Transverse colon (tissue), 4 donors: ENCODE results near the gene NQO1. TPM values are rescaled to one million over a fixed set of nuclear protein-coding genes. Genes with fewer than 3 reads are reported as not detected.

ENCODE experiments used
- DNase-seq: peaks from one replicate; pipeline ENCODE4 v3.0.0-alpha.2; 2019
- H3K27ac ChIP-seq, 4 donors: fragments of 200-600 bp; sonication (generic); 2 replicates each; pipeline ENCODE4 v1.5.1; 2016 to 2018; ENCODE audit warnings: inconsistent platforms in 4 of 4
- H3K27me3 ChIP-seq: fragments of 200-600 bp; sonication (generic); 2 replicates; pipeline ENCODE4 v1.5.1; 2017; ENCODE audit warnings: inconsistent platforms
- H3K36me3 ChIP-seq, 4 donors: fragments of 200-600 bp; sonication (generic); 2 replicates each; pipeline ENCODE4 v1.5.1; 2017 to 2019; ENCODE audit warnings: inconsistent platforms in 4 of 4
- H3K4me1 ChIP-seq, 4 donors: fragments of 200-600 bp; sonication (generic); 2 replicates each; pipeline ENCODE4 v1.5.1; 2017 to 2020; ENCODE audit warnings: inconsistent platforms in 4 of 4
- H3K4me3 ChIP-seq, 4 donors: fragments of 200-600 bp; sonication (generic); 1 replicate in 1 of 4; 2 replicates in 3 of 4; pipeline versions ENCODE4 v1.5.1 to v1.6.1; 2017 to 2019; ENCODE audit warnings: inconsistent platforms in 4 of 4
- H3K9me3 ChIP-seq, 2 donors: fragments of 200-600 bp; sonication (generic); 2 replicates each; pipeline ENCODE4 v1.5.1; 2017 to 2019; ENCODE audit warnings: inconsistent platforms in 2 of 2
- EP300 ChIP-seq: sonication (generic); formaldehyde crosslinking; IDR thresholded peaks from one replicate; pipeline ENCODE4 v1.6.1; 2017; ENCODE audit warnings: antibody characterized with exemption, low read depth
- POLR2A ChIP-seq: fragments of 450-650 bp; IDR thresholded peaks from one replicate; pipeline ENCODE4 v1.6.1; 2016; ENCODE audit warnings: antibody characterized with exemption, mild to moderate bottlenecking, moderate library complexity
- POLR2AphosphoS5 ChIP-seq, 3 donors: sonication (generic); formaldehyde crosslinking; IDR thresholded peaks; one replicate each; pipeline ENCODE4 v1.6.1; 2016; ENCODE audit warnings: antibody characterized with exemption in 3 of 3
- WGBS, 2 donors: methylation state at CpG; one replicate each; pipeline ENCODE4 v1.1.5; 2018; ENCODE audit warnings: low coverage in 1 of 2; 5-methylcytosine and 5-hydroxymethylcytosine counted together
- in situ Hi-C, 4 donors: fragments of 200-750 bp; cut with MboI; loops; one replicate each; pipeline versions ENCODE4 v1.15.0 to v1.15.1; 2017; ENCODE audit warnings: low sequenced_read_pairs in 3 of 4, low pct_ligation_motif_present in 1 of 4, low pct_unique_long_range_greater_than_20kb in 1 of 4
- intact Hi-C: fragments of 100-400 bp; cut with DNase I; formaldehyde crosslinking; loops from one replicate; pipeline ENCODE4 v1.15.1; 2023; ENCODE audit warnings: low total_unique reads
- total RNA-seq, 4 donors: library from RNA; depleted of rRNA; stranded (reverse); fragments of >200 nt; gene quantifications; one replicate each; pipeline ENCODE4 v1.1.0, GENCODE V29; 2016
- TF ChIP-seq, protein P1 (sequence below), 5 experiments: fragments of 200-600 bp in 3 of 5; fragments of 450-650 bp in 2 of 5; sonication (generic) in 3 of 5; IDR thresholded peaks; 1 replicate in 2 of 5; 2 replicates in 3 of 5; pipeline ENCODE4 v1.5.1; 2016 to 2017; ENCODE audit warnings: antibody characterized with exemption in 5 of 5, inconsistent platforms in 3 of 5, mild to moderate bottlenecking in 2 of 5, moderate library complexity in 1 of 5

Gene NQO1
- total RNA-seq, 4 donors from 2014 or later: 9.0 to 296 (median 165) TPM

DNA sequence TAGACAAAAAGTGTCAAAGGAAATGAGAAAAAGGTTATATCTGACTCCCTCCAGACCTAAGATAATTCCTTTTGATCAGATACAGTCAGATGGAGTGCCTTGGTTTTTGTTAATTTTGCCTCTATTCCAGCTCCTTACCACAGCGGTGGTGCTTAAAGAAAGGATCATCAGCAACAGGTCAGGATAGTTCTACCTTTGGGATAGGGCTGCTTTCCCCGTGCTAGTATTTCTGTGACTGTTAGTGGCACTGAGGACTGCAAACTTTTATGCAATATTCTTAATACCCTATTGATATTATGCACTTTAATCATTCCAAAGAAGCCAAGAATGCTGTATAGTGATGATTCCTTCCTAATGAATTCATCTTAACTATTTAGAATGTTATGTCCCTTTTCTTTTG, 24.5 kb downstream of the NQO1 start:
- Histone ChIP-seq H3K27me3 (no peaks in the 10 kb centered on the region), H3K9me3 (no peaks in the 10 kb centered on the region), H3K4me3 (no peak overlapping the region), H3K36me3 (peaks cover 0 to 8% (median 0%) of the 10 kb centered on the region in 4 donors), H3K4me1 (peaks cover 0 to 11% (median 7%) of the 10 kb centered on the region in 4 donors), H3K27ac (no peak overlapping the region)
- in situ Hi-C loops (loop anchor here in 3 of 4 donors (10.0 to 25.0 kb wide), 2 partner anchors 53 to 315 kb away; partner anchors contain the start of genes NOB1 (in 2 of the 3) and TERF2 (in 1 of the 3)), intact Hi-C loops (no loop called here)
- 79 to 95% methylated on average over 2 of the region's 2 CpGs for WGBS, 2 donors
- TF ChIP-seq EP300: no peak
- DNase-seq: no peak

DNA sequence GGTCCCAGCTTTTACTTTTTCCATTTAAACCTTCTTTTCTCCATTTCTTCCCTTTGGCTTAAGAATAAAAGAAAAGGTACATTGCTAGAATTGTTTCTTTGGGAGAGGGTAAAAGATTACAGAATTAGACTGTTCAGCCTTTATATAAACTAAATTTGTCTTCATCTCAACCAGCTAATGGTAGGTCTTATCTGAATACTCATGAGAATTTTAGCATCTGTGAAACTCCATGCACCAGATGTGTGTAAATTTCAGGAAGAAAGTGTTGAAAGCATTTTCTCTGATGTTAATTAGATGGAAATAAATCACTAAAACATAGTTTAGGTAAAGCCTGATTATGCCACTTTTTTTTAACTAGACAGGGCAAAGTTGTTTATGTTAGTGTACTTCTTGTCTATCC, 24.9 kb downstream of the NQO1 start:
- peaks cover 0 to 12% (median 0%) of the 10 kb centered on the region in 4 donors for H3K36me3 ChIP-seq
- H3K9me3 ChIP-seq: no peaks in the 10 kb centered on the region
- no peak for DNase-seq
- intact Hi-C loops: no loop called here
- in situ Hi-C loops: loop anchor here in 3 of 4 donors (10.0 to 25.0 kb wide), 2 partner anchors 53 to 314 kb away; partner anchors contain the start of genes NOB1 (in 2 of the 3) and TERF2 (in 1 of the 3)
- H3K4me3 ChIP-seq: no peak overlapping the region
- H3K4me1 ChIP-seq: peaks cover 0 to 7% (median 5%) of the 10 kb centered on the region in 4 donors
- no peak for TF ChIP-seq POLR2A
- TF ChIP-seq POLR2AphosphoS5 (IDR thresholded peaks at IDR 0.05): no peak
- H3K27me3 ChIP-seq: no peaks in the 10 kb centered on the region
- H3K27ac ChIP-seq: no peak overlapping the region

DNA sequence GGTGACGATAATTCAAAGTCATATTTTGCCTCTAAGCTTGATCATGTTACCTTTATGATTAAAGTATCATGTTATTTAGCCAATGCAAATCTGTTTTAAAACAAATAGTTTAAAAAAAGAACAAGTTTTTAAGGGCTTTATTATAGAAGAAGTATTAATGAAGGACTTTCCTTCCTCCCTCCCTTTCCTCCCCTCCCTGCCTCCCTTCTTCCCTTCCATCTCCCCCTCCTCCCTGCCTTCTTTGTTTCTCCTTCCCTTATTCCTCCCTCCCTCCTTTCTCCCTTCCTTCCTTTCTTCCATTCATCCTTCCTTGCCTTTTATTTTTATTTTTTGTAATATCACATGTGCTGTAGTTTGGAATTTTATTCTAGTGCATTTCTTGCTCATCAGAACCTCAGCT, 26.4 kb downstream of the NQO1 start:
- H3K9me3 ChIP-seq: no peaks in the 10 kb centered on the region
- TF ChIP-seq EP300 (no peak), POLR2AphosphoS5 (IDR thresholded peaks at IDR 0.05) (no peak), POLR2A (no peak)
- TF ChIP-seq, protein P1, sequence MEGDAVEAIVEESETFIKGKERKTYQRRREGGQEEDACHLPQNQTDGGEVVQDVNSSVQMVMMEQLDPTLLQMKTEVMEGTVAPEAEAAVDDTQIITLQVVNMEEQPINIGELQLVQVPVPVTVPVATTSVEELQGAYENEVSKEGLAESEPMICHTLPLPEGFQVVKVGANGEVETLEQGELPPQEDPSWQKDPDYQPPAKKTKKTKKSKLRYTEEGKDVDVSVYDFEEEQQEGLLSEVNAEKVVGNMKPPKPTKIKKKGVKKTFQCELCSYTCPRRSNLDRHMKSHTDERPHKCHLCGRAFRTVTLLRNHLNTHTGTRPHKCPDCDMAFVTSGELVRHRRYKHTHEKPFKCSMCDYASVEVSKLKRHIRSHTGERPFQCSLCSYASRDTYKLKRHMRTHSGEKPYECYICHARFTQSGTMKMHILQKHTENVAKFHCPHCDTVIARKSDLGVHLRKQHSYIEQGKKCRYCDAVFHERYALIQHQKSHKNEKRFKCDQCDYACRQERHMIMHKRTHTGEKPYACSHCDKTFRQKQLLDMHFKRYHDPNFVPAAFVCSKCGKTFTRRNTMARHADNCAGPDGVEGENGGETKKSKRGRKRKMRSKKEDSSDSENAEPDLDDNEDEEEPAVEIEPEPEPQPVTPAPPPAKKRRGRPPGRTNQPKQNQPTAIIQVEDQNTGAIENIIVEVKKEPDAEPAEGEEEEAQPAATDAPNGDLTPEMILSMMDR (IDR thresholded peaks at IDR 0.05): no peak
- in situ Hi-C loops (loop anchor here in 3 of 4 donors (10.0 to 25.0 kb wide), 2 partner anchors 55 to 313 kb away; partner anchors contain the start of genes NOB1 (in 2 of the 3) and TERF2 (in 1 of the 3)), intact Hi-C loops (no loop called here)
- no peak overlapping the region for H3K27ac ChIP-seq
- H3K36me3 ChIP-seq: peaks cover 0 to 18% (median 5%) of the 10 kb centered on the region in 4 donors
- no peaks in the 10 kb centered on the region for H3K27me3 ChIP-seq
- H3K4me1 ChIP-seq: no peaks in the 10 kb centered on the region
- DNase-seq: no peak
- 83 to 94% methylated on average over 1 of the region's 1 CpG for WGBS, 2 donors
- H3K4me3 ChIP-seq: no peak overlapping the region

DNA sequence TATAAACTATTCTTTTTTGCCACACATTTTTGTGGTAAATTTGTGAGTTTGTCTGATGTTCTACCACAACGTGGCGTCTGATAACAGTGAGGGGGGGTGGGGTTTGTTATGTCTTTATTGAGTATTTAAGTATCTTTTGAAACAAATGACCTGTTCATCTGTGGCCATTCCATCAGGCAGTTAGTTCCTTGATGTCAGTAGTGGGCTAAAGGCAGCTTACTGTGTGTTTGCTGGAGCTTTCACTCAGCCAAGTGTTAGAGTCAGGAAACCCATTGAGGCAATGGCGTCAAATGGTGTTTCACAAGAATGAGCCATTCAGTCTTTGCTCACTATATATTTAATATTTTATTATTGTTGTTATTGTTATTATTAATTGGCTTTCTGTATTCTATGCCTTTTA, 28.0 kb downstream of the NQO1 start:
- H3K27ac ChIP-seq: no peak overlapping the region
- no peak overlapping the region for H3K4me3 ChIP-seq
- in situ Hi-C loops: no loop called here
- H3K27me3 ChIP-seq: no peaks in the 10 kb centered on the region
- no peak for DNase-seq
- peaks cover 0 to 32% (median 11%) of the 10 kb centered on the region in 4 donors for H3K36me3 ChIP-seq
- no peaks in the 10 kb centered on the region for H3K9me3 ChIP-seq
- H3K4me1 ChIP-seq: no peaks in the 10 kb centered on the region
- no peak for TF ChIP-seq EP300
- no peak for TF ChIP-seq POLR2A
- TF ChIP-seq, protein P1 (IDR thresholded peaks at IDR 0.05): no peak
- no peak for TF ChIP-seq POLR2AphosphoS5 (IDR thresholded peaks at IDR 0.05)
- 89 to 100% methylated on average over 3 of the region's 3 CpGs for WGBS, 2 donors
- intact Hi-C loops: no loop called here

DNA sequence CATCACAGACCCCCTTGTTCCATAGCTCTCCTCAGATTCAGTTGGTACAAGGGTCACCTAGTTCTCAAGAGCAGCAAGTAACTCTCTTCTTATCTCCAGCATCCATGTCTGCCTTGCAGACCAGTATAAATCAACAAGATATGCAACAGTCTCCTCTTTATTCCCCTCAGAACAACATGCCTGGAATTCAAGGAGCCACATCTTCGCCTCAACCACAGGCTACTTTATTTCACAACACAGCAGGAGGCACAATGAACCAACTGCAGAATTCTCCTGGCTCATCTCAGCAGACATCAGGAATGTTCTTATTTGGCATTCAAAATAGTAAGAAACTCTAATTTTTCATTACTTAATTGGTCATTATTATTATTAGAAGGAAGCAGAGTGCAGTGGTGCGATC, 32.4 kb downstream of the NQO1 start:
- Histone ChIP-seq H3K4me1 (no peaks in the 10 kb centered on the region), H3K36me3 (peaks cover 0 to 44% (median 17%) of the 10 kb centered on the region in 4 donors), H3K9me3 (no peaks in the 10 kb centered on the region), H3K4me3 (no peak overlapping the region), H3K27ac (no peak overlapping the region), H3K27me3 (no peaks in the 10 kb centered on the region)
- intact Hi-C loops (no loop called here), in situ Hi-C loops (no loop called here)
- TF ChIP-seq POLR2A: no peak
- no peak for TF ChIP-seq POLR2AphosphoS5 (IDR thresholded peaks at IDR 0.05)
- TF ChIP-seq, protein P1 (IDR thresholded peaks at IDR 0.05): no peak
- TF ChIP-seq EP300: no peak
- DNase-seq: no peak
- 93% methylated on average over 2 of the region's 2 CpGs; no CpG with 5 or more reads in 1 of the 2 donors for WGBS, 2 donors
